Ascending aorta (tissue), 2 donors: Measurements from ENCODE around the gene PARL. TPM values are rescaled to one million over a fixed set of nuclear protein-coding genes. Genes with fewer than 3 reads are reported as not detected.

Experiments
- DNase-seq, 2 donors: peaks; one replicate each; pipeline ENCODE4 v3.0.0-alpha.2; 2019; ENCODE audit warnings: low spot score in 2 of 2
- H3K27ac ChIP-seq, 2 donors: fragments of 200-600 bp; sonication (generic); one replicate each; pipeline ENCODE4 v1.5.1; 2016 to 2017; ENCODE audit warnings: mild to moderate bottlenecking in 1 of 2
- H3K27me3 ChIP-seq: fragments of 200-600 bp; sonication (generic); one replicate; pipeline ENCODE4 v1.5.1; 2017
- H3K36me3 ChIP-seq, 2 donors: fragments of 200-600 bp; sonication (generic); one replicate each; pipeline ENCODE4 v1.5.1; 2016
- H3K4me1 ChIP-seq, 2 donors: fragments of 200-600 bp; sonication (generic); one replicate each; pipeline ENCODE4 v1.5.1; 2016 to 2017; ENCODE audit warnings: mild to moderate bottlenecking in 1 of 2
- H3K4me3 ChIP-seq, 2 donors: fragments of 200-600 bp; sonication (generic); one replicate each; pipeline ENCODE4 v1.5.1; 2016 to 2017; ENCODE audit warnings: mild to moderate bottlenecking in 1 of 2
- H3K9me3 ChIP-seq, 2 donors: fragments of 200-600 bp; sonication (generic); one replicate each; pipeline ENCODE4 v1.5.1; 2016
- CTCF ChIP-seq, 3 experiments: fragments of 200-600 bp in 2 of 3; fragments of 450-650 bp in 1 of 3; sonication (generic) in 2 of 3; IDR thresholded peaks; one replicate each; pipeline ENCODE4 v1.5.1; 2016 to 2019; ENCODE audit warnings: antibody characterized with exemption in 3 of 3, mild to moderate bottlenecking in 1 of 3, moderate library complexity in 1 of 3
- intact Hi-C: fragments of 100-400 bp; cut with DNase I; formaldehyde crosslinking; loops from one replicate; pipeline ENCODE4 v1.15.1; 2023
- total RNA-seq: library from RNA; depleted of rRNA; stranded (reverse); fragments of >200 nt; gene quantifications from one replicate; pipeline ENCODE4 v1.1.0, GENCODE V29; 2016

PARL gene
- total RNA-seq, 1 donor from 2014 or later: 14.3 TPM

GRCh38 chr3:183911087-183911486 lies 26.4 kb upstream of the PARL start:
- Histone ChIP-seq H3K27ac (no peak overlapping the region), H3K27me3 (no peaks in the 10 kb centered on the region), H3K36me3 (no peaks in the 10 kb centered on the region), H3K9me3 (no peaks in the 10 kb centered on the region), H3K4me3 (no peak overlapping the region), H3K4me1 (no peaks in the 10 kb centered on the region)
- TF ChIP-seq CTCF (IDR thresholded peaks at IDR 0.05): no peak
- intact Hi-C loops: no loop called here
- DNase-seq: no peak

GRCh38 chr3:183909030-183909600 lies 24.4 kb upstream of the PARL start:
- no peaks in the 10 kb centered on the region for H3K9me3 ChIP-seq
- no peak overlapping the region for H3K4me3 ChIP-seq
- H3K36me3 ChIP-seq: no peaks in the 10 kb centered on the region
- no peak overlapping the region for H3K27ac ChIP-seq
- H3K27me3 ChIP-seq: no peaks in the 10 kb centered on the region
- no peak for DNase-seq
- H3K4me1 ChIP-seq: no peaks in the 10 kb centered on the region
- intact Hi-C loops: no loop called here
- TF ChIP-seq CTCF (IDR thresholded peaks at IDR 0.05): no peak

GRCh38 chr3:183907911-183908331 lies 23.2 kb upstream of the PARL start:
- Histone ChIP-seq H3K27ac (no peak overlapping the region), H3K27me3 (no peaks in the 10 kb centered on the region), H3K4me3 (no peak overlapping the region), H3K36me3 (no peaks in the 10 kb centered on the region), H3K4me1 (no peaks in the 10 kb centered on the region), H3K9me3 (no peaks in the 10 kb centered on the region)
- no peak for TF ChIP-seq CTCF (IDR thresholded peaks at IDR 0.05)
- DNase-seq: no peak
- intact Hi-C loops: no loop called here

GRCh38 chr3:183907176-183907575 lies 22.5 kb upstream of the PARL start:
- intact Hi-C loops: no loop called here
- no peaks in the 10 kb centered on the region for H3K36me3 ChIP-seq
- H3K27ac ChIP-seq: no peak overlapping the region
- H3K4me3 ChIP-seq: no peak overlapping the region
- no peaks in the 10 kb centered on the region for H3K27me3 ChIP-seq
- H3K4me1 ChIP-seq: no peaks in the 10 kb centered on the region
- DNase-seq: no peak
- no peak for TF ChIP-seq CTCF (IDR thresholded peaks at IDR 0.05)
- no peaks in the 10 kb centered on the region for H3K9me3 ChIP-seq

GRCh38 chr3:183906234-183906921 lies 21.7 kb upstream of the PARL start:
- Histone ChIP-seq H3K4me3 (no peak overlapping the region), H3K9me3 (no peaks in the 10 kb centered on the region), H3K4me1 (no peaks in the 10 kb centered on the region), H3K27me3 (no peaks in the 10 kb centered on the region), H3K27ac (no peak overlapping the region), H3K36me3 (no peaks in the 10 kb centered on the region)
- no peak for TF ChIP-seq CTCF (IDR thresholded peaks at IDR 0.05)
- DNase-seq: no peak
- intact Hi-C loops: no loop called here
